ENCODE data around the gene CDH26. TPM values are rescaled to one million over a fixed set of nuclear protein-coding genes. Genes with fewer than 3 reads are reported as not detected.

CDH26 gene
- total RNA-seq, 2 donors from 2014 or later = 0.52 to 2.1 TPM

GRCh38 chr20:60007464-60007863, 49.2 kb downstream of the CDH26 start:
- no peak for DNase-seq (ENCODE audit: low spot score)
- intact Hi-C loops (cut with DNase I) = no loop called here

DNA sequence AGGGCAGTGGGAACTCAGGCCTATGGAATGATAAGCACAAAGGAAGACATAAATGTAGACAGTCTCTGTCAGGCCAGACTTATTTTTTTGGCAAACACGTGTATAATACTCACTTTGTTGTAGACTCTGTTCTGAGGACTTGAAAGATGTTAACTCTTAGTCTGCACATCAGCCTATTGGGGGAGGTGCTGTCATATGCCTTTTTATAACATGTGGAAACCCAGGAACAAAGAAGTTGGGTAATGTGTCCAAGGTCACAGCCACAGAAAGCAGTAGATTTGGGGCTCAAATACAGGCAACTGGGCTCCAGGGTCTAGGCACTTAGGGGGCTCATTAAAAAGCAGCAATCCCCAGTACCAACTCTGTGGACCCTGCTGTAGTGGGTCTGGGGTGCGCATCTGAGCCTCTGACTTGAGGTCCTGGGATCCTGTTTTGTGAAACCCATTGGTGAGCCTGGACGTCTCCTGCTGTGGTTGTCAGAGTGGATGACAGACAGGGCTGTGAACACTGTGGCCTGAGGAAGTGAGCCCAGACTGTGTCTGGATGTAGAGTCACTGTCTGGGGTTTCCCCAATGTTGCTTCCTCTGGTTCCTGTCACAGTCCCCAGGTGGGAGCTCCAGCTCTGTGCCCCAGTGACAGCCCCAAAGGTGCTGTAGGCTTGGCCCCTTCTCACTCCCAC, 50.0 kb downstream of the CDH26 start:
- DNase-seq (ENCODE audit: low spot score) = no peak
- intact Hi-C loops (cut with DNase I) = no loop called here

DNA sequence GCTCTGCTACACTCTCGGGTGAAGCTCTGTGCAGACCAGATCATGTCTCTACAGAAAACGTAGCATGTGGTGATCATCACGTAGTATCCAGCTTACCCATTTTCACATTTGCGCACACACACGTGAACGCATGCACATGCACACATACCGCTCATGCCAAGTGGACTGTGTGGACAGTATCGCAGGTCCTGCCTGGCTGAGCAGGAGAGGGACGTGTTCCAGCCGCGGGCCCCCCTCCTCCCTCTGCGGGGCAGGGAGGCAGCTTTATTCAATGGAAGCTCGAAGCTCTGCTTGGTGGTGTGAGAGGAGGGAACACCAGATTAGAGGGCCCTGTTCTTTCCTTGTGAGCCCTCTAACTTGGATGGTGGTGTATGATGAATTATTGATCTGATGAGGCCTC, 51.1 kb downstream of the CDH26 start:
- intact Hi-C loops (cut with DNase I) = no loop called here

DNA sequence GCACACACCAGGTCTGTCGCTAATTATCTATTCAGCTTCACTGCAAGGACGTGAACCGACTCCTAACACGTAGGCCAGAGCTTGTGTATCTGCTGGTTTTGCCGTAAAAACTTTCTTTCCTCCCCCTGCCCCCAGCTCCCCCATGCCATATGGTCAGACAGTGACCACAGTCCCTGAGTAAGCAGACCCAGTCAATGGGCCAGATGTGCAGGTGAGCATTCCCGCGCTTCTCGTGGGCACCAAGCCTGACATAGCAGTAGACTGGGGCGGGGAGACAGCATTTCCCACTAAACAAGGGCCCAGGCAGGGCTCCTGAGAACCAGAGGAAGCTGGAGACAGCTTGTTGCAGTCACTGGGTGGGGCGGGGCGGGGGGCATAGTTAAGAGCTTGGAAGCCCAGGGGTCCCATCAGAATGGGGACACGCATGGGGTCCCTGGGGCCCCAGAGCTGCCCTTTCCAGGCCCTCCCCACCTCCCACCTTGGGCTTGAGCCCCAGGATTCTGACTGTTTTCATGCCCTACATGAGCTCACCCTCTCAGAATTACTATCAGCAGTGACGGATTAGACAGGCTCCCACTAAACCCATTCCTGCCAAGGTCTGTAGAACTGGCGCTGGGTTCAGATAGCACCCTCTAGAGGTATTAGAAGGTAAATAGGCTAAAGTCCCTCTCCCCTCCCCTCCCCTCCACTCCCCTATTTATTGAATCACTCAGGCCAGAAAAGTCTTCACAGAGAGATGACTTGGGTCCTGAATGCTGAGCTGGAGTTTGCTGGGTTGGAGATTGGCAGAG, 51.8 kb downstream of the CDH26 start:
- no peak for DNase-seq (ENCODE audit: low spot score)
- intact Hi-C loops (cut with DNase I) = no loop called here

More for the DNA sequence above, 51.1 kb downstream of the CDH26 start:
- no peak for DNase-seq (ENCODE audit: low spot score)

DNA sequence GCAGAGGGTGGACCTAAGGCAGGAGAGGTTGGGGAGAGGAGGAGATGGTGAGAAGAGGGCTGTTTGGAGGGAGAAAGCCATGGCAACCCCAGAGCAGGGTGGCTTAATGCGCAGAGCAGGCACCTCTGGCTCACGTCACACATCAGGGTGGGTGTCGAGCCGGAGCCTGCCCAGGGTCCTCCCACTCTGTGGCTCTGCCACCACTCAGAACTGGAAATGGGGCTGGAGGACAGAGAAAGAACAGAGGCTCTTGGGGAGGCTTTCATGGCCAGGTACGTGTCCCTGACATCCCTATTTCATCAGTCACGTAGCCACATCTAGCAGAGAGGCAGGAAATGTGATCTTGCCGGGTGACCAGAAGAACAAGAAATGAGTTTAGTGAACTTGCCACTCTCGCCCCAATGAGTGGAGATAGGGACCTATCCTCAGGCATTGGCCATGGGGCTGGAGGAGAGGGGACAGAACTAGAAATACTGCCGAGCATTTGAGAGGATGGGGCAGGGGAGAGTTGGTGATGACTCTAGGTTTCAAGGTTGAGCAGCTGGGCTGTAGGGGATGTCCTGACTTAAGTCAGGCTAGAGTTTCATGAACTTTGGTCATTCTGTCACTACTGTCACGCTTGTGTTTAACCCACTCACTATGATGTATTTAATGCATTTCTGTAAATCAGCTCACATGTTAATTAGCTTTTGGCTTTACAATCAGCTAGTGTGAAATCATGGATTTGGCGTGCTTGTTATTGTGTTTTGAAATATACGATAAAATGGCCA, 52.7 kb downstream of the CDH26 start:
- DNase-seq (ENCODE audit: low spot score) = no peak
- intact Hi-C loops (cut with DNase I) = no loop called here

GRCh38 chr20:60011512-60012507, 53.6 kb downstream of the CDH26 start:
- DNase-seq (ENCODE audit: low spot score) = no peak
- intact Hi-C loops (cut with DNase I) = no loop called here

GRCh38 chr20:60013296-60014139, 55.3 kb downstream of the CDH26 start:
- no peak for DNase-seq (ENCODE audit: low spot score)
- intact Hi-C loops (cut with DNase I) = no loop called here

DNA sequence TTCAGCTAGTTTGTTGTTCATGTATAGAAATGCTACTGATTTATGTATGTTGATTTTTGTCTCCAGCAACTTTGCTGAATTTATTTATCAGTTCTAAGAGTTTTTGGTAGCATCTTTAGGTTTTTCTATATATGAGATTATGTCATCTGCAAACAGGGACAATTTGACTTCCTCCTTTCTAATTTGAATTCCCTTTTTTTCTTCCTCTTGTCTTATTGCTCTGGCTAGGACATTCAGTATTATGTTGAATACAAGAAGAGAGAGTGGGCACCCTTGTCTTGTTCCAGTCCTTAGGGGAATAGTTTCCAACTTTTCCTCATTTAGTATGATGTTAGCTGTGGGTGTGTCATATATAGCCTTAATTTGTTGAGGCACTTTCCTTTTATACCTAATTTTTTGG, 58.2 kb downstream of the CDH26 start:
- intact Hi-C loops (cut with DNase I) = no loop called here

DNA sequence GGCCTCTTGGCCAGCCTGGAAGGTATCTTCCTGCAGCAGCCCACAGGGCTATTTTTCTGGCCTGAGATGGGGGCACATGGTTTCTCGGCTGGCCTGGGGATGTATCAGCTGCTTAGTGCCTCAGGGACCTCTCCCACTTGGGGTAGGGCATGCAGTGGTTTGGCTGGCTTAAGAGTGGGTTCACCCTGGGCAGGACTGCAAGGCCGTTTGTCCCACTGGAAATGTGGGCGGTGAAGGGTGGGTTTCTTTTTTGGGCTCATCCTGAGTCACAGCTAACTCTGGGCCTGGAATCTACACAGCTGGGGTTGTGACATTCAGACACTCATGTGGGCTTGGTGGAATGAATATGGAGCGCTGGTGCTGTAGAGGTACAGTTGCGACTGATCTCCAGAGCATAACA, 62.0 kb downstream of the CDH26 start:
- no peak for DNase-seq (ENCODE audit: low spot score)
- intact Hi-C loops (cut with DNase I) = no loop called here

More for the DNA sequence above, 58.2 kb downstream of the CDH26 start:
- no peak for DNase-seq (ENCODE audit: low spot score)

- DNase-seq (ENCODE audit: low spot score) = no peak
- intact Hi-C loops (cut with DNase I) = no loop called here
Measured at GRCh38 chr20:60021104-60021503, 62.9 kb downstream of the CDH26 start.

- no peak for DNase-seq (ENCODE audit: low spot score)
- intact Hi-C loops (cut with DNase I) = no loop called here
Measured at GRCh38 chr20:60022849-60023248, 64.6 kb downstream of the CDH26 start.

- DNase-seq (ENCODE audit: low spot score) = no peak
- intact Hi-C loops (cut with DNase I) = no loop called here
Measured at GRCh38 chr20:60024245-60024644, 66.0 kb downstream of the CDH26 start.

DNA sequence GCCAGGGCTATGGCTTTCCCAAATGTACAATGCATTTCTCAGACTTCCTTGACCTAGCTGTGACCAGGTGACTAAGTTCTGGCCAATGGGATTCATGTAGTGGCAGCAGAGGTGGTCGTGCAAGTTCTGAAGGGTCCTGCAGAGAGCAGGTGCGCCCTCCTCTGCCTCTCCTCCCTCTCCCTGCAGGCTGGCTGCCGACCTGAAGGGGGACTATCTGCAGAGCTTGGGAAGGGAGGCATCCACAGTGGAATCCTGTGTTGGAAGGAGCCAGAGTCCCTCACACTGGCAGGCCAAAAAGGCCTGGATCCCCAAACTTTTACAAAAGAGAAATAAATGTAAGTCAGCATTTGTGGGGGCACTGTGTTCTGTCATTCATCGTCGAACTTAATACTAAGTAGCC, 66.6 kb downstream of the CDH26 start:
- no peak for DNase-seq (ENCODE audit: low spot score)
- intact Hi-C loops (cut with DNase I) = no loop called here

- DNase-seq (ENCODE audit: low spot score) = peak; percentile 49
- intact Hi-C loops (cut with DNase I) = no loop called here
Measured at GRCh38 chr20:60026010-60026409, 67.8 kb downstream of the CDH26 start.

GRCh38 chr20:60030471-60030870, 72.2 kb downstream of the CDH26 start:
- intact Hi-C loops (cut with DNase I) = no loop called here
- DNase-seq (ENCODE audit: low spot score) = no peak

- no peak for DNase-seq (ENCODE audit: low spot score)
- intact Hi-C loops (cut with DNase I) = no loop called here
Measured at GRCh38 chr20:60031107-60031506, 72.9 kb downstream of the CDH26 start.

GRCh38 chr20:60034231-60035110, 76.2 kb downstream of the CDH26 start:
- intact Hi-C loops (cut with DNase I) = no loop called here
- DNase-seq (ENCODE audit: low spot score) = no peak
